AG09309 (cell line): ENCODE results near the gene TIMP4.

ENCODE experiments used
- DNase-seq: peaks from one replicate; pipeline ENCODE4 v3.0.0-alpha.2; 2010; ENCODE audit warnings: low read depth
- H3K4me3 ChIP-seq: 2 replicates; pipeline ENCODE4 v1.5.1; 2011; ENCODE audit warnings: mild to moderate bottlenecking, low read depth, low read length, moderate library complexity; ENCODE audit not compliant: control insufficient read depth
- CTCF ChIP-seq: IDR thresholded peaks from 2 replicates; pipeline ENCODE4 v1.5.1; 2011; ENCODE audit warnings: mild to moderate bottlenecking, low read depth, low read length, inconsistent platforms; ENCODE audit not compliant: insufficient read depth, control insufficient read depth; ENCODE audit errors: missing control alignments

TIMP4 gene

GRCh38 chr3:12132881-12133280 is 25.8 kb downstream of the TIMP4 start:
- no peak for TF ChIP-seq CTCF
- no peak overlapping the region for H3K4me3 ChIP-seq
- no peak for DNase-seq

- TF ChIP-seq CTCF = no peak
- H3K4me3 ChIP-seq = no peak overlapping the region
- no peak for DNase-seq
These were observed 27.2 kb downstream of the TIMP4 start for GRCh38 chr3:12131351-12132090.

GRCh38 chr3:12127391-12127790 is 31.3 kb downstream of the TIMP4 start:
- no peak for DNase-seq
- no peak overlapping the region for H3K4me3 ChIP-seq
- TF ChIP-seq CTCF = no peak

- DNase-seq = no peak
These were observed 32.9 kb downstream of the TIMP4 start for GRCh38 chr3:12125772-12126171.

GRCh38 chr3:12121466-12121865 is 37.2 kb downstream of the TIMP4 start:
- no peak overlapping the region for H3K4me3 ChIP-seq
- DNase-seq = no peak
- no peak for TF ChIP-seq CTCF

More at GRCh38 chr3:12125772-12126171, 32.9 kb downstream of the TIMP4 start:
- no peak for TF ChIP-seq CTCF
- no peak overlapping the region for H3K4me3 ChIP-seq

GRCh38 chr3:12120374-12121140 is 38.2 kb downstream of the TIMP4 start:
- no peak overlapping the region for H3K4me3 ChIP-seq
- no peak for DNase-seq

More at GRCh38 chr3:12120374-12121140, 38.2 kb downstream of the TIMP4 start:
- TF ChIP-seq CTCF = no peak
